Measurements from ENCODE around the gene STK4.

DNA sequence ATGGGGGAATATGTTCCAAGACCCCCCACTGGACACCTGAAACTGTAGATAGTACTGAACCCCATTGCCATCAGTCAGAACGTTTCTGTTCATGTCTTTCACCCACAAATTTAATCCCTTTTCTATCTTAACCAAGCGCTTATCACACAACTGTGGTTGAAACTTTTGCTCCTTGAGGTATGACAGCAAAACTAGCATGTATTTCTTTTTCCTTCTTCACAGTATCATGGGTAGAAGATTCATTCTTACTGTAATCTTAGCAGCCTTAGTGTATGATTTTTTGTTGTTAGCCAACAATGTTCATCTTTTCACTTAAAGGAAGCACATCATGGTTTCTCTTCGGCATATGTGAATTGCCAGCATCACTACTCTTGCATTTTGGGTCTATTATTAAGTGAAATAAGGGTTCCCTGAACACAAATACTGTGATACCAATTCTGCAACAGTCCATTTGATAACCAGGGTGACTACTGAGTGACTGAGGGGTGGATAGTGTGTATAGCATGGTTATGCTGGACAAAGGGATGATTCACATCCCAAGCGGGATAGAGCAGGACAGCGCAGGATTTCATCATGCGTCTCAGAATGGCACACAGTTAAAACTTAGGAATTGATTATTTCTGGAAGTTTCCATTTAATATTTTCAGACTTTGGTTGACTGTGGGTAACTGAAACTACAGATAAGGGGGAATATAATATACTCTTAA, 92.9 kb downstream of the STK4 start:
- TF ChIP-seq, protein P1, sequence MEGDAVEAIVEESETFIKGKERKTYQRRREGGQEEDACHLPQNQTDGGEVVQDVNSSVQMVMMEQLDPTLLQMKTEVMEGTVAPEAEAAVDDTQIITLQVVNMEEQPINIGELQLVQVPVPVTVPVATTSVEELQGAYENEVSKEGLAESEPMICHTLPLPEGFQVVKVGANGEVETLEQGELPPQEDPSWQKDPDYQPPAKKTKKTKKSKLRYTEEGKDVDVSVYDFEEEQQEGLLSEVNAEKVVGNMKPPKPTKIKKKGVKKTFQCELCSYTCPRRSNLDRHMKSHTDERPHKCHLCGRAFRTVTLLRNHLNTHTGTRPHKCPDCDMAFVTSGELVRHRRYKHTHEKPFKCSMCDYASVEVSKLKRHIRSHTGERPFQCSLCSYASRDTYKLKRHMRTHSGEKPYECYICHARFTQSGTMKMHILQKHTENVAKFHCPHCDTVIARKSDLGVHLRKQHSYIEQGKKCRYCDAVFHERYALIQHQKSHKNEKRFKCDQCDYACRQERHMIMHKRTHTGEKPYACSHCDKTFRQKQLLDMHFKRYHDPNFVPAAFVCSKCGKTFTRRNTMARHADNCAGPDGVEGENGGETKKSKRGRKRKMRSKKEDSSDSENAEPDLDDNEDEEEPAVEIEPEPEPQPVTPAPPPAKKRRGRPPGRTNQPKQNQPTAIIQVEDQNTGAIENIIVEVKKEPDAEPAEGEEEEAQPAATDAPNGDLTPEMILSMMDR (IDR thresholded peaks at IDR 0.05): no peak
- TF ChIP-seq POLR2A (IDR thresholded peaks at IDR 0.05): no peak

Data from Peyer's patch (tissue), 4 donors.